Activated CD8-positive, alpha-beta memory T cell treated with anti-CD3 and anti-CD28 coated beads, Interleukin-2, amount 50 U/mL, for 24 hours (primary cell): Measurements from ENCODE around the gene NFE2.

ENCODE experiments used
- DNase-seq: peaks from one replicate; pipeline ENCODE4 v3.0.0-alpha.2; 2020; ENCODE audit errors: extremely low read depth

Gene NFE2

DNA sequence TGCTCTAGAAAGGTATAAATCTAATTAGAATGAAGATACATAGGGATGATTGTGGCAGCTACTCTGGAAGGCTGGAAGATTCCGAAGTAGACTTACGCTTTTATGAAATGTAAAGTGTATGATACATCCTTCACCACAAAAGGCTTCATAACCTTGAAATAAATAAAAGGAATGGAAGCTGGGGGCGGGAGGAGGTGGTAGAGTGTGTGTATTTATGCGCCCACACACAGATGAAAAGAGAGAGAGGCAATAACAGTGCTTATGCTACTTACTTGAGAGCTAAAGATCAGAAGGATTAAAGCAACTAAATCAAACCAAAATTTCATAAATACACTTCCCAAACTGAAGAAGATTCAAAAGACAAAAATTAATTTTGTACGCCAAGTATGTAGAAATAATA lies 51.3 kb downstream of the NFE2 start:
- no peak for DNase-seq

- DNase-seq: no peak
Measured at GRCh38 chr12:54246011-54246641, 54.7 kb downstream of the NFE2 start.
